Ovary (tissue), 9 donors: Measurements from ENCODE around the gene SPG11. TPM values are rescaled to one million over a fixed set of nuclear protein-coding genes. Genes with fewer than 3 reads are reported as not detected.

Source experiments
- DNase-seq, 5 donors: peaks; one replicate each; pipeline ENCODE4 v3.0.0-alpha.2; 2019 to 2020
- H3K27ac ChIP-seq, 2 donors: fragments of 200-600 bp; one replicate each; pipeline versions ENCODE4 v1.5.1 to v1.8.0; 2019 to 2022
- H3K27me3 ChIP-seq: fragments of 200-600 bp; one replicate; pipeline ENCODE4 v1.8.0; 2022
- H3K36me3 ChIP-seq: fragments of 200-600 bp; sonication (generic); one replicate; pipeline ENCODE4 v1.5.1; 2019
- H3K4me1 ChIP-seq: one replicate; pipeline ENCODE4 v1.8.1; 2013; ENCODE audit warnings: mild to moderate bottlenecking, moderate library complexity; ENCODE audit not compliant: insufficient read depth
- H3K4me3 ChIP-seq: fragments of 200-600 bp; sonication (generic); one replicate; pipeline ENCODE4 v1.5.1; 2017
- H3K9me3 ChIP-seq, 2 donors: fragments of 200-600 bp in 1 of 2; sonication (generic) in 1 of 2; one replicate each; pipeline versions ENCODE4 v1.5.1 to v1.8.1; 2013 to 2019; ENCODE audit warnings: mild to moderate bottlenecking in 1 of 2, moderate library complexity in 1 of 2
- CTCF ChIP-seq, 3 donors: fragments of 450-650 bp in 2 of 3; fragments of 200-600 bp in 1 of 3; IDR thresholded peaks; one replicate each; pipeline versions ENCODE4 v1.5.1 to v1.8.0; 2016 to 2022; ENCODE audit warnings: antibody characterized with exemption in 3 of 3, mild to moderate bottlenecking in 1 of 3
- EP300 ChIP-seq: sonication (generic); formaldehyde crosslinking; IDR thresholded peaks from one replicate; pipeline ENCODE4 v1.6.1; 2017; ENCODE audit warnings: antibody characterized with exemption
- POLR2A ChIP-seq: fragments of 450-650 bp; IDR thresholded peaks from one replicate; pipeline ENCODE4 v1.6.1; 2017; ENCODE audit warnings: antibody characterized with exemption, mild to moderate bottlenecking, moderate library complexity
- WGBS, 3 donors: extraction: QIAGEN DNeasy Blood & Tissue Kit in 1 of 3; methylation state at CpG; one replicate each; pipeline versions ENCODE4 v1.1.5 to v1.1.7; 2013 to 2017; 5-methylcytosine and 5-hydroxymethylcytosine counted together
- intact Hi-C, 4 donors: fragments of 100-400 bp; cut with DNase I; formaldehyde crosslinking; loops; one replicate each; pipeline versions ENCODE4 v1.11.0 to v1.15.1; 2022 to 2023
- polyA plus RNA-seq, 2 donors: library from polyadenylated mRNA; stranded (reverse); fragments of 200-250 nt in 1 of 2; fragments of 350-450 nt in 1 of 2; fragmentation: Illumina TruSeq in 1 of 2; extraction: RNeasy Lipid Tissue Mini Kit (QIAGEN cat#74804) in 1 of 2; gene quantifications; one replicate each; pipeline ENCODE4 v1.2.3, GENCODE V29; 2013 to 2014
- total RNA-seq, 7 donors: library from RNA; depleted of rRNA in 2 of 7; stranded (reverse); fragments of >200 nt in 2 of 7; fragmentation: NEBNext Ultra II Directional in 3 of 7; extraction: Animal tissue kit (Norgen Biotek cat#: 25700) in 3 of 7; gene quantifications; one replicate each; pipeline versions ENCODE4 v1.1.0 to v1.2.4, GENCODE V29; 2016 to 2023
- donor health status: DM: no; HTN: no; CAD: no; lungs with moderate emphysema.
- donor health status: DM: no; HTN: no; CAD: no.
- donor health status: Bipolar disorder and iron deficiency.
- donor health status: DM: yes; HTN: yes; CAD: no.
- donor health status: DM: no; HTN: no; CAD: no.
- donor health status: DM: yes; HTN: yes; CAD: no.

The SPG11 gene
- total and polyA plus RNA-seq, 9 donors = 25.4 to 79.8 (median 53.5) TPM

- no peaks in the 10 kb centered on the region for H3K4me1 ChIP-seq
- H3K9me3 ChIP-seq = no peaks in the 10 kb centered on the region
- no peaks in the 10 kb centered on the region for H3K27me3 ChIP-seq
- no peak overlapping the region for H3K4me3 ChIP-seq
- no peaks in the 10 kb centered on the region for H3K36me3 ChIP-seq
- intact Hi-C loops = no loop called here
- DNase-seq = no peak
- H3K27ac ChIP-seq = no peak overlapping the region
- TF ChIP-seq POLR2A = no peak
- TF ChIP-seq EP300 = no peak
- no peak for TF ChIP-seq CTCF (IDR thresholded peaks at IDR 0.05)
- WGBS, 3 donors = 91 to 94% (median 92%) methylated on average over 2 of the region's 2 CpGs
Observed at GRCh38 chr15:44580105-44580504, 83.4 kb downstream of the SPG11 start.

- DNase-seq = no peak
- TF ChIP-seq EP300 = no peak
- no peak for TF ChIP-seq CTCF (IDR thresholded peaks at IDR 0.05)
- no peak for TF ChIP-seq POLR2A
- Histone ChIP-seq H3K36me3 (no peaks in the 10 kb centered on the region), H3K4me1 (no peaks in the 10 kb centered on the region), H3K27me3 (no peaks in the 10 kb centered on the region), H3K27ac (no peak overlapping the region), H3K4me3 (no peak overlapping the region), H3K9me3 (no peaks in the 10 kb centered on the region)
- 73 to 89% (median 81%) methylated on average over 1 of the region's 1 CpG for WGBS, 3 donors
- intact Hi-C loops = no loop called here
Observed at GRCh38 chr15:44574734-44575133, 88.7 kb downstream of the SPG11 start.

GRCh38 chr15:44573386-44573785 lies 90.1 kb downstream of the SPG11 start:
- no peaks in the 10 kb centered on the region for H3K9me3 ChIP-seq
- no peak overlapping the region for H3K27ac ChIP-seq

GRCh38 chr15:44570361-44570760 lies 93.1 kb downstream of the SPG11 start:
- intact Hi-C loops = no loop called here
- Histone ChIP-seq H3K9me3 (peaks cover 0 to 5% of the 10 kb centered on the region in 2 donors), H3K36me3 (no peaks in the 10 kb centered on the region), H3K27ac (no peak overlapping the region), H3K27me3 (no peaks in the 10 kb centered on the region), H3K4me1 (no peaks in the 10 kb centered on the region), H3K4me3 (no peak overlapping the region)
- 90 to 94% (median 91%) methylated on average over 4 of the region's 4 CpGs for WGBS, 3 donors
- DNase-seq = no peak
- TF ChIP-seq EP300 (no peak), POLR2A (no peak), CTCF (IDR thresholded peaks at IDR 0.05) (no peak)

More at GRCh38 chr15:44573386-44573785, 90.1 kb downstream of the SPG11 start:
- DNase-seq = no peak
- TF ChIP-seq EP300 = no peak
- no peak for TF ChIP-seq POLR2A
- TF ChIP-seq CTCF (IDR thresholded peaks at IDR 0.05) = no peak
- Histone ChIP-seq H3K36me3 (no peaks in the 10 kb centered on the region), H3K4me1 (no peaks in the 10 kb centered on the region), H3K27me3 (no peaks in the 10 kb centered on the region), H3K4me3 (no peak overlapping the region)
- 75 to 85% (median 78%) methylated on average over 6 of the region's 6 CpGs for WGBS, 3 donors
- intact Hi-C loops = no loop called here

- no peaks in the 10 kb centered on the region for H3K4me1 ChIP-seq
- no peak for DNase-seq
- no peak overlapping the region for H3K4me3 ChIP-seq
- peaks cover 0 to 10% of the 10 kb centered on the region in 2 donors for H3K9me3 ChIP-seq
- H3K27me3 ChIP-seq = no peaks in the 10 kb centered on the region
- H3K27ac ChIP-seq = no peak overlapping the region
- no peaks in the 10 kb centered on the region for H3K36me3 ChIP-seq
- intact Hi-C loops = no loop called here
- TF ChIP-seq CTCF (IDR thresholded peaks at IDR 0.05) (no peak), POLR2A (no peak), EP300 (no peak)
- 93 to 97% (median 93%) methylated on average over 4 of the region's 4 CpGs for WGBS, 3 donors
Observed at GRCh38 chr15:44569316-44569715, 94.1 kb downstream of the SPG11 start.
